Gastroesophageal sphincter (tissue), 4 donors: ENCODE data around the gene LTB4R. TPM values are rescaled to one million over a fixed set of nuclear protein-coding genes. Genes with fewer than 3 reads are reported as not detected.

Source experiments
- ATAC-seq: fragments of 150-250 bp; one replicate; pipeline ENCODE4 v1.9.1; 2016; ENCODE audit warnings: mild to moderate bottlenecking, moderate library complexity
- H3K27ac ChIP-seq, 4 donors: fragments of 200-600 bp; sonication (generic) in 3 of 4; 1 replicate in 3 of 4; 2 replicates in 1 of 4; pipeline ENCODE4 v1.5.1; 2016 to 2019
- H3K27me3 ChIP-seq: fragments of 200-600 bp; sonication (generic); one replicate; pipeline ENCODE4 v1.5.1; 2019
- H3K36me3 ChIP-seq, 2 donors: fragments of 200-600 bp; sonication (generic); one replicate each; pipeline ENCODE4 v1.5.1; 2019; ENCODE audit warnings: control low read depth in 1 of 2
- H3K4me1 ChIP-seq, 3 donors: fragments of 200-600 bp; sonication (generic); 1 replicate in 2 of 3; 2 replicates in 1 of 3; pipeline ENCODE4 v1.5.1; 2016 to 2019; ENCODE audit warnings: control low read depth in 2 of 3
- H3K4me3 ChIP-seq, 2 donors: fragments of 200-600 bp; sonication (generic); one replicate each; pipeline ENCODE4 v1.5.1; 2019; ENCODE audit warnings: mild to moderate bottlenecking in 1 of 2, moderate library complexity in 1 of 2
- H3K9me3 ChIP-seq, 3 donors: fragments of 200-600 bp; sonication (generic); one replicate each; pipeline ENCODE4 v1.5.1; 2017 to 2019; ENCODE audit warnings: control low read depth in 2 of 3
- CTCF ChIP-seq, 4 experiments: fragments of 200-600 bp in 2 of 4; fragments of 450-650 bp in 2 of 4; sonication (generic) in 1 of 4; IDR thresholded peaks; one replicate each; pipeline ENCODE4 v1.5.1; 2017 to 2019; ENCODE audit warnings: antibody characterized with exemption in 4 of 4, mild to moderate bottlenecking in 2 of 4, moderate library complexity in 2 of 4
- EP300 ChIP-seq: sonication (generic); formaldehyde crosslinking; IDR thresholded peaks from one replicate; pipeline ENCODE4 v1.6.1; 2017; ENCODE audit warnings: antibody characterized with exemption, mild to moderate bottlenecking
- POLR2A ChIP-seq, 2 donors: fragments of 450-650 bp; IDR thresholded peaks; one replicate each; pipeline ENCODE4 v1.6.1; 2017; ENCODE audit warnings: antibody characterized with exemption in 2 of 2, mild to moderate bottlenecking in 2 of 2, moderate library complexity in 1 of 2
- POLR2AphosphoS5 ChIP-seq: sonication (generic); formaldehyde crosslinking; IDR thresholded peaks from one replicate; pipeline ENCODE4 v1.6.1; 2017; ENCODE audit warnings: antibody characterized with exemption
- WGBS, 2 donors: methylation state at CpG; one replicate each; pipeline ENCODE4 v1.1.5; 2018; ENCODE audit warnings: low coverage in 1 of 2; 5-methylcytosine and 5-hydroxymethylcytosine counted together
- small RNA-seq, 4 donors: library from RNA; depleted of rRNA; stranded (forward); fragments of <200 nt; gene quantifications; one replicate each; pipeline ENCODE3, GENCODE V24; 2016
- total RNA-seq, 4 donors: library from RNA; depleted of rRNA; stranded (reverse); fragments of >200 nt; gene quantifications; one replicate each; pipeline ENCODE4 v1.1.0, GENCODE V29; 2016

The LTB4R gene
- total RNA-seq, 4 donors from 2014 or later: 3.0 to 4.2 (median 3.4) TPM

DNA sequence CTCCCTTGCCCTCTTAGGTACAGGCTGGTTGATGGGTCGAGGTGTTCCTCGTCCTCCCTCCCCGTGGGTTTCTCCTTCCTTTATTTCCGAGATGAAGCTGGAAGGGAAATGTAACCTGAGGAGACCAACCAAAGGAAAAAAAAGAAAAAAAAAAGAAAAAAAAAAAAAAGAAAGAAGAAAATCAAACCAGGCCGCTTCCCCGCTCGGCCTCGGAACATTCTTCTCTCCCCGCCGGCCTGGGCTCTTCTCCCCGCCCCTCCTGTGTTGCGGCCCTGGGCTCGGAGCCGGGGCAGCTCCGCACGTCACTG, 55.1 kb downstream of the LTB4R start:
- Histone ChIP-seq H3K4me3 (peak overlapping the region; percentile 85 to 87), H3K9me3 (no peaks in the 10 kb centered on the region), H3K4me1 (peaks cover 0 to 63% (median 19%) of the 10 kb centered on the region in 3 donors), H3K27ac (peak overlapping the region; percentile 95 to 99 (median 97)), H3K36me3 (no peaks in the 10 kb centered on the region), H3K27me3 (no peaks in the 10 kb centered on the region)
- ATAC-seq: no peak
- TF ChIP-seq CTCF (IDR thresholded peaks at IDR 0.05) (no peak), EP300 (no peak), POLR2A (IDR thresholded peaks at IDR 0.05) (no peak), POLR2AphosphoS5 (peak; percentile 79)
- WGBS, 2 donors: 0% methylated on average over 3 to 10 of the region's 16 CpGs

- no peaks in the 10 kb centered on the region for H3K27me3 ChIP-seq
- H3K27ac ChIP-seq: peak overlapping the region; percentile 95 to 99 (median 97)
- H3K4me3 ChIP-seq: peak overlapping the region; percentile 85 to 87
- no peaks in the 10 kb centered on the region for H3K9me3 ChIP-seq
- 1% methylated on average over 18 of the region's 40 CpGs; no CpG with 5 or more reads in 1 of the 2 donors for whole genome bisulfite sequencing, 2 donors
- H3K4me1 ChIP-seq: peaks cover 0 to 69% (median 19%) of the 10 kb centered on the region in 3 donors
- TF ChIP-seq EP300 (peak; percentile 25), CTCF (IDR thresholded peaks at IDR 0.05) (no peak), POLR2AphosphoS5 (peak; percentile 30), POLR2A (IDR thresholded peaks at IDR 0.05) (peak; percentile 49 to 60)
- H3K36me3 ChIP-seq: peaks cover 0 to 3% of the 10 kb centered on the region in 2 donors
- peak; percentile 82 for ATAC-seq
Measured at GRCh38 chr14:24366721-24367513, 55.6 kb downstream of the LTB4R start.

Small RNA genes lying within 50 kb of the gene (small RNA-seq; reads per million reads assigned to genes)
- gene RF00026: 0 reads per million in 4 donors

Other genes with a start within 250 kb of the LTB4R start
- 1 to 10 TPM in 1 of 4 donors, not detected in 3; 1.5 TPM for gene CPNE6, start 239.9 kb upstream of the LTB4R start, total RNA-seq
- gene PCK2, start 217.2 kb upstream of the LTB4R start, total RNA-seq: 10 to 100 TPM in 3 of 4 donors, 1 to 10 TPM in 1; 9.2 to 14.9 (median 11.6) TPM
- gene DCAF11, start 196.7 kb upstream of the LTB4R start, total RNA-seq: 10 to 100 TPM; 58.0 to 81.6 (median 71.6) TPM
- gene NRL, start 196.6 kb upstream of the LTB4R start, total RNA-seq: 10 to 100 TPM in 1 of 4 donors, 1 to 10 TPM in 1, under 1 TPM in 1, not detected in 1; 0.81 to 10.4 (median 5.0) TPM
- under 1 TPM in 2 of 4 donors, not detected in 2; 0.27 to 0.67 TPM for gene FITM1, start 180.8 kb upstream of the LTB4R start, total RNA-seq
- gene PSME1, start 175.3 kb upstream of the LTB4R start, total RNA-seq: 100 to 1,000 TPM; 114 to 186 (median 127) TPM
- gene EMC9, start 169.9 kb upstream of the LTB4R start, total RNA-seq: 10 to 100 TPM in 2 of 4 donors, 1 to 10 TPM in 2; 6.4 to 15.4 (median 10.4) TPM
- 10 to 100 TPM; 41.4 to 52.3 (median 42.0) TPM for gene PSME2, start 164.9 kb upstream of the LTB4R start, total RNA-seq
- gene RNF31, start 164.0 kb upstream of the LTB4R start, total RNA-seq: 10 to 100 TPM; 19.0 to 38.9 (median 32.0) TPM
- 10 to 100 TPM; 61.3 to 80.1 (median 68.1) TPM for gene IRF9, start 150.2 kb upstream of the LTB4R start, total RNA-seq
- gene REC8, start 139.4 kb upstream of the LTB4R start, total RNA-seq: 1 to 10 TPM; 1.6 to 8.2 (median 6.8) TPM
- 10 to 100 TPM; 16.8 to 31.6 (median 27.0) TPM for gene IPO4, start 122.7 kb upstream of the LTB4R start, total RNA-seq
- 10 to 100 TPM; 34.7 to 53.3 (median 45.0) TPM for gene TM9SF1, start 116.1 kb upstream of the LTB4R start, total RNA-seq
- gene TSSK4, start 105.8 kb upstream of the LTB4R start, total RNA-seq: under 1 TPM in 1 of 4 donors, not detected in 3; 0.40 TPM
- 100 to 1,000 TPM in 2 of 4 donors, 10 to 100 TPM in 2; 93.4 to 134 (median 106) TPM for gene CHMP4A, start 98.0 kb upstream of the LTB4R start, total RNA-seq
- gene MDP1, start 95.4 kb upstream of the LTB4R start, total RNA-seq: 10 to 100 TPM in 3 of 4 donors, 1 to 10 TPM in 1; 6.9 to 17.1 (median 11.4) TPM
- gene NEDD8, start 79.1 kb upstream of the LTB4R start, total RNA-seq: 100 to 1,000 TPM; 136 to 193 (median 168) TPM
- 10 to 100 TPM; 46.0 to 70.5 (median 59.8) TPM for gene GMPR2, start 78.6 kb upstream of the LTB4R start, total RNA-seq
- 10 to 100 TPM; 53.2 to 72.5 (median 70.0) TPM for gene TINF2, start 68.9 kb upstream of the LTB4R start, total RNA-seq
- 10 to 100 TPM in 1 of 4 donors, 1 to 10 TPM in 3; 1.3 to 43.3 (median 6.3) TPM for gene TGM1, start 48.3 kb upstream of the LTB4R start, total RNA-seq
- 10 to 100 TPM; 12.9 to 27.6 (median 16.5) TPM for gene RABGGTA, start 39.9 kb upstream of the LTB4R start, total RNA-seq
- gene DHRS1, start 11.7 kb upstream of the LTB4R start, total RNA-seq: 10 to 100 TPM in 3 of 4 donors, 1 to 10 TPM in 1; 8.2 to 33.0 (median 17.7) TPM
- gene NOP9, start 11.7 kb upstream of the LTB4R start, total RNA-seq: 10 to 100 TPM; 19.4 to 29.2 (median 22.8) TPM
- 10 to 100 TPM in 2 of 4 donors, 1 to 10 TPM in 2; 4.9 to 12.5 (median 9.5) TPM for gene CIDEB, start 3.5 kb upstream of the LTB4R start, total RNA-seq
- 1 to 10 TPM; 2.4 to 5.0 (median 3.4) TPM for gene LTB4R2, start 1.4 kb upstream of the LTB4R start, total RNA-seq
- 10 to 100 TPM; 13.3 to 40.5 (median 22.6) TPM for gene ADCY4, start 23.6 kb downstream of the LTB4R start, total RNA-seq
- 1 to 10 TPM; 3.1 to 8.9 (median 3.9) TPM for gene RIPK3, start 28.5 kb downstream of the LTB4R start, total RNA-seq
- 10 to 100 TPM; 33.5 to 63.5 (median 57.9) TPM for gene NFATC4, start 56.7 kb downstream of the LTB4R start, total RNA-seq
- gene NYNRIN, start 87.5 kb downstream of the LTB4R start, total RNA-seq: 10 to 100 TPM in 2 of 4 donors, 1 to 10 TPM in 2; 6.9 to 19.9 (median 11.5) TPM
- gene CBLN3, start 118.2 kb downstream of the LTB4R start, total RNA-seq: 1 to 10 TPM in 3 of 4 donors, under 1 TPM in 1; 0.49 to 2.8 (median 2.1) TPM
- gene KHNYN, start 118.5 kb downstream of the LTB4R start, total RNA-seq: 10 to 100 TPM; 50.7 to 68.0 (median 61.3) TPM
- 10 to 100 TPM; 21.5 to 39.7 (median 31.3) TPM for gene SDR39U1, start 131.3 kb downstream of the LTB4R start, total RNA-seq
- gene CMA1, start 196.8 kb downstream of the LTB4R start, total RNA-seq: 1 to 10 TPM in 1 of 4 donors, under 1 TPM in 1, not detected in 2; 0.93 to 9.8 TPM